T-helper 1 cell treated with Interleukin-12 subunit alpha and Interleukin-12 subunit beta and Interleukin-4 antibody, amounts not matched to agents 30 μg/mL and 1 μg/mL, for 36 hours (primary cell): ENCODE data around the gene ZMYND19.
"Not testable (repeated sequence)": the region's sequence is repeated elsewhere in the genome, so short reads cannot be mapped to it uniquely, and the experiment has no call there.

Source experiments
- H3K27ac Mint-ChIP-seq: one replicate; pipeline ENCODE4 v1.8.0; 2021; ENCODE audit warnings: mild to moderate bottlenecking, mixed read lengths
- H3K27me3 Mint-ChIP-seq: one replicate; pipeline ENCODE4 v1.8.0; 2021; ENCODE audit warnings: low read depth, mixed read lengths
- H3K36me3 Mint-ChIP-seq: one replicate; pipeline ENCODE4 v1.8.0; 2021; ENCODE audit warnings: low read depth, mixed read lengths
- H3K4me1 Mint-ChIP-seq: one replicate; pipeline ENCODE4 v1.8.0; 2021; ENCODE audit warnings: low read depth, mixed read lengths
- H3K4me3 Mint-ChIP-seq: one replicate; pipeline ENCODE4 v1.8.0; 2021; ENCODE audit warnings: mild to moderate bottlenecking, moderate library complexity, mixed read lengths
- H3K9me3 Mint-ChIP-seq: one replicate; pipeline ENCODE4 v1.8.0; 2021; ENCODE audit warnings: mixed read lengths

Gene ZMYND19

DNA sequence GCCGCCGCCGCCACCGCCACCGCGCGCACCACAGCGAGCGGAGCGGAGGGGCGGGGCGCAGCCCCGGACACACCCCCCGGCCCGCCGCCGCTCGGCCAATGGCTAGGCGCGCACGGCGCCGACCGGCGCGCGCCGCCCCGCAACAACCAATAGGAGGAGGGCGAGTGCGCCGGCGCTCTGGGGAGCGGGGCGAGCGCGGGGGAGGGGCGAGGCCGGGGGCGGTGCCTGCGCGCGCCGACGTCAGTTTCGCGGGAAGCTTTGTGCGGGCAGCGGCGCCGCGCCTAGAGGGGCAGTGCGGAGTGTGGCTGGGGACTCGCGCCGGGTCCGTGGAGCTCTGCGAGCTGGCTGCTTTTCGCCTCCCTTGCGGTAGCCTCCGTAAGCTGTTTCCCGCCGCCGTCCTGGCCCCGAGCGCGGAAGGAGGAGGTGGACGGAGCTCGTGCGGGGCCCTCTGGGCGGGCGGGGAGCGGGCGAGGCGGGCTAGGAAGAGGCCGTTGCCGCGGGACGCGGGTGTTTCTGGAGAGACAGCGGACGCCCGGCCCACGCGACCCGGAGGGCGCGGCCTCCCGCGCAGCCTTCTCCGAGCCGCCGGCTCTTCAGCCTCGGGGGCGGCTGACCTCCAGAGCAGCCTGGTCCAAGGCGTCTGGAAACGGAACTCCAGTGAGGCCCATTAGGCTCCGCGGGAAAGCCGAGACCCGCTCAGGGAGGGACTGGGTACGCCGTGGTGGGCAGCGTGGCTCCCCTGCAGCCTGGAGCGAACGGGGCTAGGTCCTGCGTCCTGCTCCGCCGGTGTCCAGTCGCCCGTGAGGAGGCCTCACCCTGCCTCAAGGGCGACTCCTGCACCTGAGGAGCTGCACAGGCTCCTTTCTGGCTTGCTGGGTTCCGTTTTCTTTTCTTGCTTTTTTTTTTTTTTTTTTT lies at the start of gene ZMYND19:
Gene ZMYND19 (minus strand): TSS at position 44 of the 915 bp plus-strand sequence. CDS start 249 bp downstream, outside the sequence.
- no peaks in the 10 kb centered on the region for H3K27me3 Mint-ChIP-seq
- H3K36me3 Mint-ChIP-seq = peaks cover 11% of the 10 kb centered on the region
- peak within 1 kb of the TSS; percentile 97 for H3K4me3 Mint-ChIP-seq
- H3K27ac Mint-ChIP-seq = peak within 1 kb of the TSS; percentile 89
- peaks cover 14% of the 10 kb centered on the region for H3K4me1 Mint-ChIP-seq
- H3K9me3 Mint-ChIP-seq = no peaks in the 10 kb centered on the region

DNA sequence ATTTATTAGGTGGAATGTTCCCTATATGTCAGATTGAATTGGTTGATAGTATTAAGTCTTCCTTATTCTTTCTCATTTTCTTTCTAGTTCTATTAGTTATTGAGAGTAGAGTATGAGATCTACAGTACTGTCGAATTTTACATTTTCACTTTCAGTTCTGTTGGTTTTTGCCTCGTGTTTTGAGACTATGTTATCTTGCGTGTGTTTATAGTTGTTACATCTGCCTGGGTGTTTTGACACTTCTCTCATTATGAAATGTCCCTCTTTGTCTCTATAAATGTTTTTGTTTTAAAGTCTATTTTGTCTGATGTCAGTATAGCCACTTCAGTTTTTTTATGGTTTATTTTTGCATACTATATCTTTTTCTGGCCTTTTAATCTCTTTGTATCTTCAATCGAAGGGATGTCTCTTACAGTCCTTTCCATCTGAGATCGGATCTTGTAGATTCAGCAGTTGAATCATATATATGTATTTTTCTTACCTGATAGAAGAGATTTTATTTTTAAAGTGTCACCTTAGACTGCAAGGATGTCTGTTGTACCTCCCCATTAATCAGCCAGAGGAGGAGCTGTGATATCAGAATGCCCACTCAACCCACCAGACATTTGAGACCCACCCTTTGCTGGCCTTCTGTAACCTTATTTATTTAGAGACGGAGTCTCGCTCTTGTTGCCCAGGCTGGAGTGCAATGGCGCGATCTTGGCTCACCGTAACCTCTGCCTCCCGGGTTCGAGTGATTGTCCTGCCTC lies 49.2 kb upstream of the ZMYND19 start:
- Mint-ChIP-seq H3K27me3 (no peaks in the 10 kb centered on the region), H3K27ac (peak overlapping the region; percentile 83), H3K9me3 (no peaks in the 10 kb centered on the region), H3K4me1 (peaks cover 28% of the 10 kb centered on the region), H3K4me3 (peak overlapping the region; percentile 77), H3K36me3 (peaks cover 12% of the 10 kb centered on the region)

DNA sequence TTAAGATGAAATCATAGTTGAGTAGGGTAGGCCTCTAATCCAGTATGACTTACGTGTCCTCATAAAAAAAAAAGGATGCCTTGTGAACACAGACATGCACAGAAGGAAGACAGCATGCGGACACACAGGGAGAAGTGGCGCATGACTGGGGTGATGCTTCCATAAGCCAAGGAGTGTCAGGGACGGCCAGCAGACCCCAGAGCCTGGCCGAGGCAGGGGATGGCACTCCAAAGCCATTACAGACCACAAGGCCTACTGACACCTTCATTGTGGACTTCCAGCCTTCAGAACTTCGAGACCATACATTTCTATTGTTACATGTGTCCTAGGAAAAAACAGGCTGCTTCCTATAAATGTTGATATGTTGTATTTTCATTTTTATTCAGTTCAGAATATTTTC lies 48.4 kb upstream of the ZMYND19 start:
- peaks cover 8% of the 10 kb centered on the region for H3K36me3 Mint-ChIP-seq
- peak overlapping the region; percentile 77 for H3K4me3 Mint-ChIP-seq
- no peaks in the 10 kb centered on the region for H3K27me3 Mint-ChIP-seq
- peak overlapping the region; percentile 83 for H3K27ac Mint-ChIP-seq
- peaks cover 24% of the 10 kb centered on the region for H3K4me1 Mint-ChIP-seq
- no peaks in the 10 kb centered on the region for H3K9me3 Mint-ChIP-seq

DNA sequence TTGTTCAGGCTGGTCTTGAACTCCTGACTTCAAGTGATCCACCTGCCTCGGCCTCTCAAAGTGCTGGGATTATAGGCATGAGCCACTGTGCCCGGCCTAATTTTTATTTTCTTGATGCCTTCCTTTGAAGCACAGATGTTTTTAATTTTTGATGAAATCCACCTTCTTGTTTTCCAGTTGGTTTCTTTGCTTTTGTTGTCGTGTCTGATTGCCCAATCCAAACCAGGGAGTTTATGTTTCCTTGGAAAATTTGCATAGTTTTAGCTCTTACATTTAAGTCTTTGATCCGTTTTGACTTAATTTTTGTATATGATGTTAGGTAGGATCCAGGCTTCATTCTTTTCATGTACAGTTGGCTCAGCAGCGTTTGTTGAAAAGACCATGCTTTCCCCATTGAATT lies 43.7 kb upstream of the ZMYND19 start:
- no peak overlapping the region for H3K27ac Mint-ChIP-seq
- no peaks in the 10 kb centered on the region for H3K36me3 Mint-ChIP-seq
- no peak overlapping the region for H3K4me3 Mint-ChIP-seq
- H3K4me1 Mint-ChIP-seq = peaks cover 23% of the 10 kb centered on the region
- no peaks in the 10 kb centered on the region for H3K9me3 Mint-ChIP-seq
- no peaks in the 10 kb centered on the region for H3K27me3 Mint-ChIP-seq

DNA sequence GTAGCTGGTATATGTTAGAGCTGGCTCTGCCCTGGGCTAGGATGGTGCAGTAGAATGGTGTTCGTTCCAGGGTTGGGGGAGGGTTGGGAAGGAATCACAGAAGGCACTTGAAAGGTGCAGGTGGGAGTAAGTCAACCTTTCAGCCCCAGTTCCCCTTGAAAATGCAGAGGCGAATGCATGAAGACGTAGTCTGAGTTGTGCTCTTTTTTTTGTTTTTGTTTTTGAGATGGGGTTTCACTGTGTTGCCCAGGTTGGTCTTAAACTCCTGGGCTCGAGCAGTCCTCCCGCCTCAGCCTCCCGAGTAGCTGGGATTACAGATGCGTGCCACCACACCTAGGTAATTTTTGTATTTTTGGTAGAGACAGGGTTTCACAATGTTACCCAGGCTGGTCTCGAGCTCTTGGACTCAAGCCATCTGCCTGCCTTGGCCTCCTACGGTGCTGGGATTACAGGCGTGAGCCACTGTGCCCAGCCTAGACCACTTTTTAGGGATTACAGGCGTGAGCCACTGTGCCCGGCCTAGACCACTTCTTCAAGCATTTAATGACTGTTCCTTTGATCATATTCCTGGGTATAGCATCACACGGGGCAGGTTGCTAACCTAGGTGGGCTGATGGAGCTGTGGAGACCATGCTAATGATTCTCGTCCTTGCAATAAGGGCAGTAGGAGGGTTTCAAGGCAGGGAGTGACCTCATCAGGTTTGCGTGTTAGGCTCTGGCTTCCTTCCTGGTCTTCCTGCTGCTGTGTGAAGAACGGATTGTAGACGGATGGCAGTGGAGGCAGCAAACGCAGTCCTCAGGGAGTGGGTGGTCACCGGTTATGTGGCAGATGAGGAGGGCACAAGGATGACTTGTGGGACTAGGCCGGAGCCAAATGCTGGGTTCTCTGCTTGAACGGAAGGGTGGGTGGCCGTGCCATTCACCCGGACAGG lies 42.2 kb upstream of the ZMYND19 start:
- no peak overlapping the region for H3K27ac Mint-ChIP-seq
- H3K36me3 Mint-ChIP-seq = peaks cover 6% of the 10 kb centered on the region
- H3K4me3 Mint-ChIP-seq = no peak overlapping the region
- H3K4me1 Mint-ChIP-seq = peaks cover 32% of the 10 kb centered on the region
- no peaks in the 10 kb centered on the region for H3K9me3 Mint-ChIP-seq
- H3K27me3 Mint-ChIP-seq = no peaks in the 10 kb centered on the region

DNA sequence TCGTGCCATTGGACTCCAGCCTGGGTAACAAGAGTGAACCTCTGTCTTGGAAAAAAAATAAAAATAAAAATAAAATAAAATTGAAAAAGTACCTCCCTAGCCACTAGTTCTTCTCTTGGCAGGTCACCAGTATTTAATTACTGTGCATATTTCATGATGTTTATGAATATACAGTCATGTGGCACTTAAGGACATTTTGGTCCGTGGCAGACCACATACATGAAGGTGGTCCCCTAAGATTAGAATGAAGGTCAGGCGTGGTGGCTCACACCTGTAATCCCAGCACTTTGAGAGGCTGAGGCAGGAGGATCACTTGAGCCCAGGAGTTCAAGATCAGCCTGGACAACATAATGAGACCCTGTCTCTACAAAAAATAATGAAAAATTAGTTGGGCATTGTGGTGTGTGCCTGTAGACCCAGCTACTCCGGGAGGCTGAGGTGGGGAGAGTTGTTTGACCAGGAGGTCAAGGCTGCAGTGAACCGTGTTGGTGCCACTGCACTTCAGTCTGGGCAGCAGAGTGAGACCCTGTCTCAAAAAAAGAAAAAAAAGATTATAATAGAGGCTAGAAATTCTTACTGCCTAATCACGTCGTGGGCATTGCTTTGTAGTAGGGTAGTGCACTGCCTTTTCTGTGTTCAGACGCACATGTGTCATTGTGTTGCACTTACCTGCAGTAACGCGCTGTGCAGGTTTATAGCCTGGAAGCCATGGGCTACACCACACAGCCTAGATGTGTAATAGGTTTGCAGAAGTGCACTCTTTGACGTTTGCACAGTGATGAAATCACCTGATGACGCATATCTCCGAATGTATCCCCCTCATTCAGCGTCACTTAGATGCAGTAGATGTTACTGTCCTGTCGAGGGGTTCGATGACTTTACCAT lies 41.3 kb upstream of the ZMYND19 start:
- Mint-ChIP-seq H3K27me3 (no peaks in the 10 kb centered on the region), H3K4me3 (no peak overlapping the region), H3K4me1 (peaks cover 31% of the 10 kb centered on the region), H3K9me3 (no peaks in the 10 kb centered on the region), H3K27ac (no peak overlapping the region), H3K36me3 (peaks cover 6% of the 10 kb centered on the region)

DNA sequence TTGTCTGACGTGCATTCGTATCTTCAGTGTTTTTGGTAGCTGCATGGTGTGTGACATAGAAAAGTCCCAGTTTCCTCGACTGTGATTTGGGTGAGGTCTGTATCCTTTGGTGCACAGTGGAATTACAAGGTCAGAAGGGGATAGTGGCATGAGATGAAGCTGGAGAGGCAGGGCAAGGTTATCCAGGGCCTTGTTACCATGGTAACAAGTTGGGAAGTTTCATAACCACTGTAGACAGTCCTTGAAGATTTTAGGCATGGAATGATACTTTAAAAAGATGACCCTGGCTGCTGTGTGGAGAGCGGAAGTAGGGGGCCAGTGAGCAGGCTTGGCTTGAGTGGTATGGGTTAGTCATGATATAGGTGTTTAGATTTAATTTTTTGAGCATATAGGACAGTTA lies 40.4 kb upstream of the ZMYND19 start:
- Mint-ChIP-seq H3K27ac (no peak overlapping the region), H3K27me3 (no peaks in the 10 kb centered on the region), H3K4me1 (peaks cover 30% of the 10 kb centered on the region), H3K9me3 (no peaks in the 10 kb centered on the region), H3K4me3 (no peak overlapping the region), H3K36me3 (peaks cover 7% of the 10 kb centered on the region)

DNA sequence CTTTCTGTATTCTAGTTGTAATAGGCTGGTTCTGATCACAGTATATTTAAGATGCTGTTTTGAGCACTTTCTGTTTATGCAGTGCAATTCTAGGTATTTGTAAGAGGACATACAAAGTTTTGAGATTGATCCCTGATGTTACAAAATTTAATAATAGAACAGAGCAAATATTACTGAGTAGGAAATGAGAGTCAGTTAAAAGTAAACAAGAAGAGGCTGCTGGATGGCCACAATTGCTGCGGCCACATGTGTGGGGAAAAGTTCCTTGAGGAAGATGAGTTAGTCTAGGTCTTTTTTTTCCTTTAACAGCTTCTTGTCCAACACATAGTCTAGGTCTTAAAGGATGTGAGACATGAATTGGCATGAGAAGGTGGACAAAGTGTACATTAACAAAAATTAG lies 39.8 kb upstream of the ZMYND19 start:
- Mint-ChIP-seq H3K27ac (no peak overlapping the region), H3K27me3 (no peaks in the 10 kb centered on the region), H3K4me1 (peaks cover 35% of the 10 kb centered on the region), H3K36me3 (peaks cover 10% of the 10 kb centered on the region), H3K9me3 (no peaks in the 10 kb centered on the region), H3K4me3 (no peak overlapping the region)

DNA sequence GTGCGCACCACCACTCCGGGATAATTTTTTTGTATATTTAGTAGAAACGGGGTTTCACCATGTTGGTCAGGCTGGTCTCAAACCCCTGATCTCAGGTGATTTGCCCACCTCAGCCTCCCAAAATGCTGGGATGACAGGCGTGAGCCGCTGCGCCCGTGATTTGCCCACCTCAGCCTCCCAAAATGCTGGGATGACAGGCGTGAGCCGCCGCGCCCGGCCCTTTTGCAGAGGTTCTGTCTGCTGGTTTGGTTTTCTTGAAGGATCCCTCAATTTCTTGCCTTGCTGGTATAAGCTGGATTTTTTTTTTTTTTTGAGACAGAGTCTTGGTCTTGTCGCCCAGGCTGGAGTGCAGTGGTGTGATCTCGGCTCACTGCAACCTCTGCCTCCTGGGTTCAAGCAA lies 37.1 kb upstream of the ZMYND19 start:
- H3K27ac Mint-ChIP-seq, H3K27me3 Mint-ChIP-seq, H3K4me3 Mint-ChIP-seq, H3K9me3 Mint-ChIP-seq: not testable (repeated sequence)
- Mint-ChIP-seq H3K36me3 (peaks cover 14% of the 10 kb centered on the region), H3K4me1 (peaks cover 30% of the 10 kb centered on the region)

DNA sequence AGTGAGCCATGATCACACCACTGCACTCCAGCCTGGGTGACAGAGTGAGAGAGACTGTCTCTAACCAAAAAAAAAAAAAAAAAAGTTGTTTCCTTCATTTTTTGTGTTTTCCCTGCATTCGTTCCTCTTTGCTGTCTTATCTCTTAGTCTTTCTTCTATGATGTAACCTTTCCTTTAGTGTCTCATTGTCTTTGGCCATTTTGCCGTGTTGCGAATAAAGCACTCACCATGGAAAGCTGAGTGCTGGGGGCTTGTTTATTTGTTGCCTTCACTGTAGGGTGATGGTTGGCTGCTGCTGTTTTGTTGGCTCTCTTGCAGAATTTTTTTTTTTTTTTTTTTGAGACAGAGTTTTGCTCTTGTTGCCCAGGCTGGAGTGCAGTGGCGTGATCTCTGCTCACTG lies 36.2 kb upstream of the ZMYND19 start:
- Mint-ChIP-seq H3K9me3 (no peaks in the 10 kb centered on the region), H3K27ac (no peak overlapping the region), H3K36me3 (peaks cover 14% of the 10 kb centered on the region), H3K4me3 (no peak overlapping the region), H3K27me3 (no peaks in the 10 kb centered on the region), H3K4me1 (peaks cover 35% of the 10 kb centered on the region)

DNA sequence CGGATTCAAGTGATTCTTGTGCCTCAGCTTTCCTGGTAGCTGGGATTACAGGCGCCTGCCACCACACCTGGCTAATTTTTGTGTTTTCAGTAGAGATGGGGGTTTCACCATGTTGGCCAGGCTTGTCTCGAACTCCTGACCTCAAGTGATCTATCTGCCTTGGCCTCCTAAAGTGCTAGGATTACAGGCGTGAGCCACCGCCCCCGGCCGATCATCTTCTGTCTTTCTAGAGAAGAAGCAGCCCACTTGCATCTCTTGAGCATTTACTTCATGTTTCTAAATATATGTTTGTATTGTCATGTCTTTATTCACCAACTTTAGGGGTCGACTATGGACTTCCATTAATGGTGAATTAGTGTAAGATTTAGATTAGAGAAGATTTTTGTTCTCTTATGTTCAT lies 31.9 kb upstream of the ZMYND19 start:
- Mint-ChIP-seq H3K4me3 (peak overlapping the region; percentile 14), H3K4me1 (peaks cover 39% of the 10 kb centered on the region), H3K36me3 (peaks cover 13% of the 10 kb centered on the region)
- not testable (repeated sequence) for H3K9me3 Mint-ChIP-seq, H3K27me3 Mint-ChIP-seq, H3K27ac Mint-ChIP-seq

DNA sequence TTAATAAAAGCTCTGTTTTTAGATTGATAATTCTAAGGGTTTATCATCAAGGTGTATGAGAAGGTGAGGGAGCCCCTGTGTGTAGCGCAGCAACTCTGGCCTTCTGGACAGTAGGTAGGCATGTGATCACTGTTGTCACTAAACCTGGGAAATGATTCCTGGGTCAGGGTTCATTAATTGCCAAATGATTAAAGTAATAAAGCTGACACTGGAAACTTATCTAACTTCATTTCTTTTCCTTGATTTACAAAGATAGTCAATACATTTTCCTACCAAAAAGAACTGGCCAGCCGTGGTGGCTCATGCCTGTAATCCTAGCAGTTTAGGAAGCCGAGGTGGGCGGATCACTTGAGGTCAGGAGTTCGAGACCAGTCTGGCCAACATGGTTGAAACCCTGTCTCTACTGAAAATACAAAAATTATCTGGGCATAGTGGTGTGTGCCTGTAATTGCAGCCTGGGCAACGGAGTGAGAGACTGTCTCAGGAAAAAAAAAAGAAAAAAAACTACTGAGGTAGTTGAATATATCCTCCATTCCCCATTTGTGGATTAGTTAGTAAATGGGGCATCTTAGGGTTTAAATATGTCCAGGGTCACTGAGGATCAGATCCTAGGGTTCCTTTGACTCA lies 30.9 kb upstream of the ZMYND19 start:
- peak overlapping the region; percentile 23 for H3K4me3 Mint-ChIP-seq
- H3K27ac Mint-ChIP-seq = no peak overlapping the region
- H3K4me1 Mint-ChIP-seq = peaks cover 38% of the 10 kb centered on the region
- no peaks in the 10 kb centered on the region for H3K27me3 Mint-ChIP-seq
- peaks cover 11% of the 10 kb centered on the region for H3K36me3 Mint-ChIP-seq
- no peaks in the 10 kb centered on the region for H3K9me3 Mint-ChIP-seq

DNA sequence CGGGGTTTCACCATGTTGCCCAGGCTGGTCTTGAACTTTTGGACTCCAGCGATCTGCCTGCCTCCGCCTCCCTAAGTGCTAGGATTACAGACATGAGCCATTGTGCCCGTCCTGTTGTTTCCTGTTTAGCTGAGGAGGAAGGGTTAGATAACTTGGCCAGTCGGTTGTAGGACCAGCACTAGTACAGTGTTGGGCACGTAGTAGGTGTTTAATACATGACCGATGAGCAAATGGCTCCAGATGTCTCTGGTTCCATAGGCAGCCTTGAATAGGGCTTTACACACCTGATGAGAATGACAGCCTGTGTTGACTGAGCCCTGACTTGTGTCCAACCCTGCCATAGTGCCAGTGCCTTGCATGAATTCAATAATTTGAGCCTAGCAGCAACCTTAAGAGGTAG lies 30.3 kb upstream of the ZMYND19 start:
- Mint-ChIP-seq H3K27ac (no peak overlapping the region), H3K4me3 (peak overlapping the region; percentile 7), H3K36me3 (peaks cover 11% of the 10 kb centered on the region), H3K27me3 (no peaks in the 10 kb centered on the region), H3K4me1 (peaks cover 38% of the 10 kb centered on the region), H3K9me3 (no peaks in the 10 kb centered on the region)
